Erythroblast (primary cell): Measurements from ENCODE around the gene OR10J5.

ENCODE experiments used
- GATA1 ChIP-seq: IDR thresholded peaks from 2 replicates; pipeline ENCODE4 v1.6.1; 2011; ENCODE audit warnings: low read depth, mild to moderate bottlenecking, control low read depth, low read length, moderate library complexity
- POLR2A ChIP-seq: IDR thresholded peaks from 2 replicates; pipeline ENCODE4 v1.6.1; 2011; ENCODE audit warnings: mild to moderate bottlenecking, low read length

DNA sequence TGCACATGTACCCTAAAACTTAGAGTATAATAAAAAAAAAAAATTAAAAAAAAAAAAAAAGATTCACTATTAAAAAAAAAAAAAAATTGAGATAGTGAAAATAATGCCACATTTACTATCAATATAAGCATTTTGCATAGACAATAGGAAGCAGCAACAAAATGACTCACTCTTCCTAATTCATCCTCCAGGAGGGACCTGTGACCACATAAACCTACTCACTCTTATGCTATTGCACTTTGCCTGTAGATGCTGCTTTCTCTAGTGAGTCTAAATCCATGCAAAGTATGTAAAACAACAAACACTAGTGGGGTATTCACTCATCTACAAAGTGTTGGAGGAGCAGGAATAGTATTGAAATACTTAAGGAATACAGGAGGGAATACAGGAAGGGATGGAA is 2.9 kb downstream of the OR10J5 start:
- TF ChIP-seq POLR2A (no peak), GATA1 (no peak)
